Myocyte (in vitro differentiated cells): Measurements from ENCODE around the gene CCDC190. TPM values are rescaled to one million over a fixed set of nuclear protein-coding genes. Genes with fewer than 3 reads are reported as not detected.
"Not testable (repeated sequence)": the region's sequence is repeated elsewhere in the genome, so short reads cannot be mapped to it uniquely, and the experiment has no call there.

ENCODE experiments used
- DNase-seq: peaks from one replicate; pipeline ENCODE4 v3.0.0-alpha.2; 2012; ENCODE audit warnings: low read depth
- polyA plus RNA-seq: library from polyadenylated mRNA; unstranded; fragments of >200 nt; gene quantifications from one replicate; pipeline ENCODE4 v1.2.1, GENCODE V29; 2012; ENCODE audit warnings: missing spikeins
- total RNA-seq: library from RNA; depleted of rRNA; stranded (reverse); fragments of >200 nt; gene quantifications from 2 replicates; pipeline ENCODE4 v1.2.3, GENCODE V29; 2014

The CCDC190 gene
- total RNA-seq = 0.10 and 1.5 TPM in 2 replicates
- polyA plus RNA-seq = 0.16 TPM

- peak; percentile 77 for DNase-seq
Observed at GRCh38 chr1:162861101-162861500, at the start of gene CCDC190. Gene CCDC190, minus strand, starts transcription at chr1:162861175. Its CDS starts 1,529 bp downstream, at chr1:162859646.

DNA sequence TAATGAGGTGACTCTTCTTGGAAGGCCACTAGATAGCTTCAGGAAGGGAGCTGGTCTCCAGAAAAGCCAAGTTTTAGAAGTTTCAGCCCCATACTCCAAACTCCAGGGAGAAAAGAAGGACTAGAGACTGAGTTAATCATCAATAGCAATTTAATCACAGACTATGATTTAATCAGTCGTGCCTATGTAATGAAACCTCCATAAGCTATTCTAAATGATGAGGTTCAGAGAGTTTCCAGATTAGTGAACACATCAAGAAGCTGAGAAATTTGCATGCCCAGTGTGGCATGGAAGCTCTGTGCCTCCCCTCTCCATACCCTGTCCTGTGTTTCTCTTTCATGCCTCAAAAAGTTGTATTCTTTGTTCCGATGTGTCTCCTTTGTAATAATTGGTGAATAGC, 49.2 kb upstream of the CCDC190 start:
- no peak for DNase-seq

- peak; percentile 22 for DNase-seq
Observed at GRCh38 chr1:162908780-162909179, 47.8 kb upstream of the CCDC190 start.

DNA sequence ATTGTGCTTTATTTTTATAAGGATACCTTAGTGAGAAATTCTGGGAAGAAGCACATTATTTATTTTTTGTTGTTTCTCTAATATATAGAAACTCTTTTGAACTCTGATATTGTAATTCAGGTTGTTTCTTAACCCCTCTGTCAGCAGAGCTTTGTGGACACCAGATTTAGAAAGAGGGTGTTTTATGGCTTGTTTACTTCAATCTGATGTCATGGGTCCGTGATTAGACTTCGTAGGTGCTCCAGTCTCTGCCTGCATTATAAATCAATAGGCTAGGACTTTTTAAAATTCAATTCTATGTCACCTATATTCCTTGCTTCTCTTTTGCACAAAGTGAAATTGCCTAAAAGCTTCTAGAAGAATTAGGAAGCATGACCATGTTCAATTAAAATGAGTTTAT, 47.3 kb upstream of the CCDC190 start:
- no peak for DNase-seq

- peak; percentile 37 for DNase-seq
Observed at GRCh38 chr1:162906485-162906884, 45.5 kb upstream of the CCDC190 start.

- peak; percentile 35 for DNase-seq
Observed at GRCh38 chr1:162905174-162906158, 44.5 kb upstream of the CCDC190 start.

DNA sequence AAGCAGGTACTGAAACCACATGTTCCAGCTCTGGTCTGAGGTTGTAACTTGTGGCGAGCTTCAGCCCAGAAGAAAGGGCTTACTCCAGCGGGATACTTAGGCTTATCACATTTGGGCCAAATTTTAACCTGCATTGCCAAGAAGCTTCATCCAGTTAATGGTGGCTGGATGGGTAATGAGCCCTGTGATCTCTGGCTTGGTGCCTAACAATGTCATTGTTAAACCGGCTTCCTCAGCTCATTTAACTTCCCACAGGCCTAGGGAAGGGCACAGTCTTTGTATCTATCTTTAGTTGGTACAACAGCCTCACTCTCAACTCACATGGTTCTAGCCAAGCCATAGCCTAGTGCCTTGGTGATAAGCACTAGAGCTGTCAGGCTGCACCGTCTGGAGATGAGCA, 43.6 kb upstream of the CCDC190 start:
- DNase-seq = peak; percentile 66

DNA sequence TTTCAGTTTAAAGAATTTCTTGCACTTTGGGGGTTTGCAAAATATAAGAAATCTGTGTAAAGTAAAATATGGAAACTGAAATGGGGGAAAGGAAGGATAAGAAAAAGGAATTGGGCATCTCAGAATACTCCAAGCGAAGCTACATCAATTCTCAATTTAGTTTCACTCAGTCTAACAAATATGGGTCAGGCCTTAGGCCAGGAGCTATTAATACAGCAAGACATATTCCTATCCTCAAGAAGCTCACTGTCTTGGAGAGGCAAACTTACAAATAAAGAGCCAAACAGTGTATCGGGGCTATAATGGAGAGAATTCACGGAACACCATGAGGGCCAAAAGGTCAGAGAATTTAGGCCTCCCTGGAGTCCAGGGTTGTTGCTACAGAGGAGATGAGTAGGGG, 43.0 kb upstream of the CCDC190 start:
- no peak for DNase-seq

DNA sequence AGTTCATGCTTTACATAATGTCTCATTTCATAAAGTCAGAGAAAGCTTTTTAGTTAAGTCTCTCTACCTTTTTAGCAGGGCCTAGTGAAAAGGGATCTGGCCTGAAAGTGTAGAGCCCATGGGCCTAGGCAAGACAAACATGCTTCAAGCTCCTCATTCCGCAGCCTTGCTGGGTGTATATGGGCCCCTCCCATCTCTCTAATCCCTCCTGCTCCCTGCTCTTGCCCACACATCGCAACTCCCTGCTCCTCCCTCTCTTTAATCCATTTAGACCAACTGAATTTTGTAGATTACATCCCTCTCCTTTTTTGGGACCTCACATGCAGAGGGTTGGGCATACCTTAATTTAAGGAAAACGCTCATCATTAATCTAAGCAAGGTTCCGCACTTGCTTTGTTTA, 42.3 kb upstream of the CCDC190 start:
- DNase-seq = no peak

DNA sequence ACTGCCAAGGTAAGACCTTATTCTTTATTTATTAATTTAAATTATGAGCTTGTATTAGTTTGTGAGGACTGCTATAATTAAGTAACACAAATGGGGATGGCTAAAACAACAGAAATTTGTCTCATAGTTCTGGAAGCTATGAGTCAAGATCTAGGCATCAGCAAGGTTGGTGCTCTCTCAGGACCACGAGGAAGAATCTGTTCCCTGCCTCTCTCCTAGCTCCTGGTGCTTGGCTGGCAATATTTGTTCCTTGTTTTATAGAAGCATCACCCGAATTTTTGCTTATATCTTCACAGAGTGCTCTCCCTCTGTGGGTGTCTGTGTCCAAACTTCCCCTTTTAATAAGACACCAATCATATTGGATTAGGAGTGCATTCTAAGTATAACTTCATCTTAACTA, 41.4 kb upstream of the CCDC190 start:
- DNase-seq = no peak

DNA sequence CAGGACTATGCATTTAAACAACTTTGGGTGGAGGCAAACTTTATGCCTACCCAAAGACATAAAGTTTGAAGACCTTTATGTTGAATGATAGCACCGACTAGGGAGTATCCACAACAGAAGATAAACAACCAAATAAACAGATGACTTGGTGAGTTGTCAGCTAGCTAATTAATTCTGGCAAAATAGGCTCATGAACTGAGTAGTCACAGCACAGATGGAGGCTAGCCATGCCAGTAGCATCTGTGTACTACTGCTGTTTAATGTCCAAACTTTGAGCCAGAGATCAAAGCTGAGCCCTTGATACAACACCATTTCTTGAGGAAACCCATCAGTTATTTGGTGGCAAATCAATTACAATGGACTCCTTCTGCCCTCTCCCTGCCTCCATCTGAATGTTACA, 40.3 kb upstream of the CCDC190 start:
- no peak for DNase-seq

DNA sequence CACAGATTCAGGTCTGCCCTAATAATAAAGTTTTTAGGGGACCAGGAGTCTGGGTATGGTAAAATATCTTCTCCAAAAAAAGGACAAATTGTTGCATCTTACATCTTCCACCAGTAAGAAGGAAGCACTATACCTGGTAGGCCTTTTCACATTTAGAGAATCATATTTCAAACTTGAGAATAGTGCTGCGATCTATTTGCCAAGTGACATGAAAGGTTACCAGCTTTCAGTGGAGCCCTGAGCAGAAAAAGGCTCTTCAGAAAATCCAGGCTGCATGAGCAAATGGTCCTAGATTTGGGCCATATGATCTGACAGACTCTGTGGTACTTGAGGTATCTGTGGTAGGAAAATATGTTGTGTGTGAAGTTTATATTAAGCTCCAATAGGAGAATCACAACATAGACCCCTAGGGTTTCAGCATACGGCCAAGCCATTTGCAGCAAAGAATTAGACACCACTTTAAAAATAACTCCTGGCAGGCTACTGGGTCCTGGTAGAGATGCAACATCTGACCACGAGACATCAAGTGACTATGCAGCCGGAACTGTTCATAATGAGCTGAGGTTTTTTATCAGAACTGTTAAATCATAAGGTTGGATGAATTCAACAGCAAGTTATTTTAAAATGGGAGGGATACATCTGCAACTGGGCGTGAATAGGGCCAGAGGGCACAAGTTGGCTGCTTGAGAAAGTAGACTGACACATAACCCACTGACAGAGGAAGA, 38.6 kb upstream of the CCDC190 start:
- DNase-seq = peak; percentile 93

GRCh38 chr1:162893612-162893908, 32.6 kb upstream of the CCDC190 start:
- peak; percentile 25 for DNase-seq

- DNase-seq = no peak
Observed at GRCh38 chr1:162892906-162893611, 32.1 kb upstream of the CCDC190 start.

DNA sequence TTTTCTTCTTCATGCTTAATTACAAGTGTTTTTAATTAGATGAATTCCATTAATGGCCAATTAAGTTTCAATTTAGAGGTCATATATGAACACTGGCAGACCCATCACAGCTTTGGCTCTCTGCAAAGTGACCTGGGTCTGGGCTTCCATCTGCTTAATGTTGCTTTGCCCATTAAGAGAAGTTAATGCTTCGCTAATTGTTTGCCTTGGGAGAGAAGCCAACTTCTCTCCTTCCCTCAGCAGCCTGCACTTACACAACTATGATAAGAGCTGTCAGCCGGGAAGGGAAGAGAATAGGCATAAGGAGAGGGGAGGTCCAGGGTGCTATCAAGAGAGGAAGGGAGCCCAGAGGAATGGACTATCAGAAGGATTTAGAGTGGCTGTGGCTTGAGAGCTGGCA, 29.0 kb upstream of the CCDC190 start:
- DNase-seq = no peak

GRCh38 chr1:162886705-162887104, 25.7 kb upstream of the CCDC190 start:
- no peak for DNase-seq

GRCh38 chr1:162885265-162885664, 24.3 kb upstream of the CCDC190 start:
- DNase-seq = no peak

DNA sequence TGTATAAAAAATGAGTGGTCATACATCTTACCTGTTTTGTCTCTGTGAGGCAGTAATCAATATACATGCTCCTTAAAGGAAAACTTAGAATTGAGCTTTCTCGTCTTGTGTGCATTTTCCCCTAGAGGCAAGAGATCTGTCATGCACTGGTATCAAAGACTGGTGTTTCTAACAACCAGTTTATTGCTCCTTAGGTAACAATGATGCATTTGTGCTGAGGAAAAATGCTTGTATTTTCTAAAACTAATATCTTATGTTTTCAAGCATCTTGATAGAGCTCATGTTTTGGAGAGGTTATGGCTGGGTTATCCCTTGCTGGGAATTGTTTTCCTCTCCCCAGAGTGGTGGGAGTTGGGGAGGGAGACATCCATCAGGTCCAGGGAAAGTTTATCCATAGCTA, 23.9 kb upstream of the CCDC190 start:
- no peak for DNase-seq

DNA sequence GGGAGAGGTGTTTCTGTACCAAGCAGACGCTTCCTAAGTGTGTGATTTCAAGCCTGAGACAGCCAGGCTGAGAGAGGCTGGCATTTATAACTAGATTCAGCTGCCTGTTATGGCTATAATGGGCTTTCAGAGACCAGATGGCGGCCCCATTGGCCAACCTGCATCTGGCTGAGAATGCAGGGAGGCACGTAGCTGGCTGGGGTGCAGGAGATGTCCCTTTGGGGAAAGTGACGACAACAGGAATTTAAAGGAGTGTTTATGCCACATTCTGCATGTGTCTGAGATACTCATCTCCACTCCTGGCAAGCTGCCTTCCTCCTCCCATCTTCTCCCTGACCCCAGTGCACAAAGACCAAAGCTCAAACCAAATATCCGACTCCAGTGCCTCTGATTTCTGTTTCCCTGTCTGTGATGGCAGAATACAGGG, 21.3 kb upstream of the CCDC190 start:
- DNase-seq = no peak

DNA sequence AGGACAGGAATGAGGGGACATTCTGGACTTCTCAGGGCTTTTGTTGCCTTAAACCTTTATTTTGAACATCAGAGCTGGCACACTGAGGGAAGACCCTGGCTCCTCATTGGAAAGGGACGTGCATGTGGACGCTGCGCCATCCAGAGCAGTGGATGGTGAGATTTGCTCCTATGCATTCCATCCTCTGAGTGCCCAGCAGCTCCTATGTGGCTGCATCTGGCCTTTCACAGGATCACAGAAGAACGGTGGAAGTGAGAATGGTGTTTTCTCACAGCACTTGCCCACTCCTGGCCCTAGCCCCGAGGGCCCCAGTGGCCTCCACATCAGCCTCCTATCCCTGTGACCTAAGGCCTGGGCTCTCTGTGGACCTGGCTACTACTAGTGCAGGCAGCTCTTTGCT, 20.6 kb upstream of the CCDC190 start:
- DNase-seq = no peak

GRCh38 chr1:162880617-162881016, 19.6 kb upstream of the CCDC190 start:
- DNase-seq = not testable (repeated sequence)
